ENCODE data around the gene LYPLA2.
A peak's percentile ranks its signal among the peaks of the same experiment; 100 is the strongest.
"Not testable (repeated sequence)": the region's sequence is repeated elsewhere in the genome, so short reads cannot be mapped to it uniquely, and the experiment has no call there.

The LYPLA2 gene

DNA sequence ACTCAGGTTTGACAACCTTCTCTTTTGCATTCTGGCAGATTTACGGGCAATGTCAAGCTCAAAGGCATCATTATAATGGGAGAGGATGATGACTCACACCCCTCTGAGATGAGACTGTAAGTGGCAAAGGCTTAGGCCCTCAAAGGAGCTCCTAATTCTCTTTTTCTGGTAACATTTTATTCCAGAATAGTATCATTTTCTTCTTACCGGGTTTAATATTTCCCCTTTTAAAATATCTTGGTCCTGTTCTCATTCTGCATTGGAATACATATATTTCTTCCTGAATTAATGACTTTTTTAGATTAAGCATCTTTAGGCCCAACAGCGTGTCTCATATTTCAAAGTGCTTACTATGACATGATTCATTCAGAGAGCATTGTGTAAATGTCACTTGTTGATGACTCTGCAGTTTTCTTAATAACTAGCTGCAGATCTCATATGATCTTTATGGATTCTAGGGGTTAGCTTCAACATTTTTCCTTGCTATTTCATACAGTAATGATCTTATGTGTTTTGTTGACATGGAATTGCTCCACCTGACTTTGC is 11.0 kb upstream of the LYPLA2 start:
- peak; percentile 65 for DNase-seq (ENCODE audit: low spot score)

DNA sequence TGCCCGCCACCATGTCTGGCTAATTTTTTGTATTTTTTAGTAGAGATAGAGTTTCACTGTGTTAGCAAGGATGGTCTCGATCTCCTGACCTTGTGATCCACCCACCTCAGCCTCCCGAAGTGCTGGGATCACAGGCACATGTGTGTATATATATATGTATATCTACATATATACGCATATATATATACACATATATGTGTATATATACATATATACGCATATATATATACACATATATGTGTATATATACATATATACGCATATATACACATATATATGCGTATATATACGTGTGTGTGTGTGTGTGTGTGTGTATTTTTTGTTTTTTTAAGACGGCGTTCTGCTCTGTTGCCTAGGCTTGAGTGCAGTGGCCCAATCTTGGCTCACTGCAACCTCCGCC is 7.8 kb upstream of the LYPLA2 start:
- DNase-seq (ENCODE audit: low spot score): not testable (repeated sequence)

DNA sequence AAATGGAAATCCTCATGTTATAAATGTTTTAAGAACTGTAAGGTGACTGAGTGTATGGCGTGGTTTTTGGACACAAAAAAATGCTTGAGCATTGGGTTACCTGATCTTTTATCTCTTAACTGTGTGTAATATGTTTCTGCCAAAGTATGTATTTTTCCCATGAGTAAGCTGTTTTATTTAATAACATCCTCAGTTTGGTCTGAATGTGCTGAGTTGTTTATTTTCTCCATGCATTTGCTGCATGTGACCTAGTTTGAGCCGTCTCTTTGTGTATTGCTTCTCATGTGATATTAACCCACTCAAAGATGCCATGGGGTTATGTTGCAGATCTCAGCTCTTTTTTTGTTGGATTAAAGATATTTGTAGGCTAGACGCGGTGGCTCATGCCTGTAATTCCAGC is 6.1 kb upstream of the LYPLA2 start:
- no peak for DNase-seq (ENCODE audit: low spot score)

DNA sequence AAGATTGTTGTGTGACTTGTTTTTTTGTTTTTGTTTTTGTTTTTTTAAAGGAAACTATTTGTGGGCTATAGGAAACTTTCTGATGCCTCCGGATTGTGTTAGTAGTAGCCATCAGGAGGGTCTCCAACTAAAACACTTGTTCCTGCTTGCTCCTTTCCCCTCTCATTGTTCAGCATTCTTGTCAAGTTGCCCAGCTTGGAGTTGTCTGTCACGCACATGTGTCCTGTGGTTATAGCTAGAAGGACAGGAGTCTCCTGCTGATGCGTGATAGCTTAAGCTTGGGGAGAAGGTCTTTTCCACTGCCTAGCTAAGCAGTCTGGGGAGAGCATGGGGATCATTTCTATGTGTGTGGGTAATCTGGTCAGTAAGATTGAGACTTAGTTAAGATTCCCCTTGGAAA is 3.2 kb upstream of the LYPLA2 start:
- no peak for DNase-seq (ENCODE audit: low spot score)

DNA sequence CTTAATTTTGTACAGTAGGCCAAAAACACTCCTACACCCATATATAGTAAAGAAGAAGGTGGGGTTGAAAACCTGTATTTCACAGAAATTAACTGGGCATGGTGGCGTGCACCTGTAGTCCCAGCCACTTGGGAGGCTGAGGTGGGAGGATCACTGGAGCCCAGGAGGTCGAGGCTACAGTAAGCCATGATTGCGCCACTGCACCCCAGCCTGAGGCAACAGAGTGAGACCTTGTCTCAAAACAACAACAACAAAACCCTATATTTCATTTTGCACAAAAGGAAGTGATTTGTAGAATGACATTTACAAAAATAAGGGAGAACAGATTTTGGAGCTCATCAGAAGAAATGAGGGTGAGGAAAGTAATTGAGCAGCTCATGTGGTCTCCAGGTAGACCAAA is 2.2 kb upstream of the LYPLA2 start:
- no peak for DNase-seq (ENCODE audit: low spot score)

DNA sequence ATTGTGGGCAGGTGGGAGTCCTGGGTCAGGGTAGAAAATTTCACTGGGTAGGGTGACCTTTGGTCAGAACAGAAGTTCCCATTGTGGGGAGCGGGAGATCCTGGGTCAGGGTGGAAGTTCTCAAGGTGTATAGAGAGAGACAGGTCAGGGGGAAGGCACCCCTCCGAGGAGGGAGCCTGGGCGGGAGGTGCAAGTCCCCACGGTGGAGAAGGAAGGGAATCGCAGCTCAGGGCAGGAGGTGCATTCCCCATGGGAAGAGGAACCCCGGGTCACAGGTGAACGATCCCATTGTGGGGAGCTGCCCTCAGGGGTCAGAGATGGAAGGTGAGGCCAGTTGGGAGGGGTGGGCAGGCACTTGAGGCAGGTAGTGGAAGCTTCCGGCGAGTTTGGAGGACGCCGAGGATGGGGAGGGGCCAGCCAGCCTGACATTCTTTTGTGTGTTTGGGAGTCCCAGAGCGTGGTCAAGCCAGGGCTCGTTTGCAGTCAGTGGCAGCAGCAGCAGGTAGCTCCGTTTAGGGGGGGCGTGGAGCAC is 637 bp downstream of the LYPLA2 start:
- DNase-seq (ENCODE audit: low spot score): no peak

DNA sequence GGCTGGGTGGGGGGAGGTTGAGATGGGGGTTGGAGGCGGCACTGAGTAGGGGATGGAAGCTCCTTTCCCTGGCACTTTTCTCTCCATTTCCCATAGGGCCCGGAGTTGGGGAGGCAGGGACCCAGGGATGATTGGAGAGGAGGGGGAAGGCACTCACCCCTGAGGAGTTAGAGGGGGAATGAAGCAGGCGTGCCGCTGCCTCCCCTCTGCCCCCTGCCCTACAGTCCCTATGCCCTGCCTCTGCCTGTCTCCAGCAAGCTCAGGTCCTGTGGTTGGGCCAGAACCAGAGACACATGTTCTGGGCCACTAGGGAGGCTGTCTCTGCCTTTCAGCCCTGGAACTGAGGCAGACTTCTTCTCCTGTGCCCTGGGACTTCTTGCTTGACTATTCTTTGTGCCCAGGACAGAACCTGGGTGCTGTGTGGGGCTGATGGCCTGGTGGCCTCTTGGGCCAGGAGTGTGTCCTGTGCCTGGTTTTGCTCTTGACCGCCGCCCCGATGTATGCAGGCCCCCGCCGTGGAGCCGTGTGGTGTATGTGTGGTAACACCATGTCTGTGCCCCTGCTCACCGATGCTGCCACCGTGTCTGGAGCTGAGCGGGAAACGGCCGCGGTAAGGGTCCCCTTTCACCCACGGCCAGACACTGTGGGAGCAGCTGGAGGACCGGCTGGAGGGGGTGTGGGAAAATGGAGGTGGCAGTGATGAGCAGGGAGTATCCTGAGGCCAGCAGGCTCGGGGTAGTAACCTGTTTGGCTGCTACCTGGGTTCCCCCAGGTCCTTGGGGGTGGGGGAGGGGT is 1.4 kb downstream of the LYPLA2 start:
- no peak for DNase-seq (ENCODE audit: low spot score)

DNA sequence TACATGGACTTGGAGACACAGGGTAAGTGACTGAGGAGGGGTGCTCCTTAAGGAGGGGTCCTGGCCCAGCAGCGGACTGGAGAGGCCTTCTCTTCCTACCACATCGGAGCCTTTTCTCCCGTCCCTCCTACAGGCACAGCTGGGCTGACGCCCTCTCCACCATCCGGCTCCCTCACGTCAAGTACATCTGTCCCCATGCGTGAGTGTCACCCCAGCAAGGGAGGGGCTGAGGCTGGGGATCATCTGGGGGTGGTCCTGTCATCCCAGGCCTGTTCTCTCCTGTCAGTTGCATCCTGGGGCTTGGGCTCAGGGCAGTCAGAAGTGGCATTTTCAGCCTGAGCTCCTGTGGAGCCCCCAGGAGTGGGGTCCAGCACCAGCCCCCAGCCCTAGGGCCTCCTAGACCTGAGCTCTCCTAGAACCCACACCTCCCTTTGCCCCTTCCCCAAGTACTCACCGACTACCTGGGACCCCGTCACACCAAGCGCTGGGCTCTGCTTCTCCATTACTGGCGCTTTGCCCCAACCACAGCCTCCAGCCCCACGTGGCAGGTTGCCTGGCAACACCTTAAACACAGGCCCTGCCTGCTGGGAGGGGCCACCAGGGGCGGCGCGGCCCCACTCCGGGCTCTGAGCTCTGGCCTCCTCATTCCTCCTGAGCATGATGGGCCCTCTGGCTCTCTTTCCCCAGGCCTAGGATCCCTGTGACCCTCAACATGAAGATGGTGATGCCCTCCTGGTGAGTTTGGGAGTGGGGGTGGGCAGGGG is 2.3 kb downstream of the LYPLA2 start:
- DNase-seq (ENCODE audit: low spot score): peak; percentile 62

DNA sequence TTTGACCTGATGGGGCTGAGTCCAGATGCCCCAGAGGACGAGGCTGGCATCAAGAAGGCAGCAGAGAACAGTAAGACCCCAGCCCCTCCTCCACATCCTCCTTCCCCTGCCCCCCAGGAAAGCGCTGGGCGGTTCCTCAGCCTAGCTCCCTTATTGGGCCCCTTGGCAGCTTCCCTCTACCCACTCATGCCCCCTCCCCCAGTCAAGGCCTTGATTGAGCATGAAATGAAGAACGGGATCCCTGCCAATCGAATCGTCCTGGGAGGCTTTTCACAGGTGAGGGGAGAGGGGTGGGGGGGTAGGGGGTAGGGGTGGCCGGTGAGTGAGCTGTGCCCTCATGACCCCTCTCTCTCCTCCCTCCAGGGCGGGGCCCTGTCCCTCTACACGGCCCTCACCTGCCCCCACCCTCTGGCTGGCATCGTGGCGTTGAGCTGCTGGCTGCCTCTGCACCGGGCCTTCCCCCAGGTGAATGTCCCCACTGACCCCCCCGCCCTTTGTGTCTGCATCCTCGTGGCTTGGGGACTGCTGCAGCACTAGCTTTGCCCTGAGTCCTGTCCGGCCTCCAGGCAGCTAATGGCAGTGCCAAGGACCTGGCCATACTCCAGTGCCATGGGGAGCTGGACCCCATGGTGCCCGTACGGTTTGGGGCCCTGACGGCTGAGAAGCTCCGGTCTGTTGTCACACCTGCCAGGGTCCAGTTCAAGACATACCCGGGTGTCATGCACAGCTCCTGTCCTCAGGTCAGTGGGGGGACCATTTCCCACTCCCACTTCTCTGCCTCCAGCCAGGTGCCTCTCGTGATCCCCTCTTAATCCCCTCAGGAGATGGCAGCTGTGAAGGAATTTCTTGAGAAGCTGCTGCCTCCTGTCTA is 3.2 kb downstream of the LYPLA2 start:
- no peak for DNase-seq (ENCODE audit: low spot score)

DNA sequence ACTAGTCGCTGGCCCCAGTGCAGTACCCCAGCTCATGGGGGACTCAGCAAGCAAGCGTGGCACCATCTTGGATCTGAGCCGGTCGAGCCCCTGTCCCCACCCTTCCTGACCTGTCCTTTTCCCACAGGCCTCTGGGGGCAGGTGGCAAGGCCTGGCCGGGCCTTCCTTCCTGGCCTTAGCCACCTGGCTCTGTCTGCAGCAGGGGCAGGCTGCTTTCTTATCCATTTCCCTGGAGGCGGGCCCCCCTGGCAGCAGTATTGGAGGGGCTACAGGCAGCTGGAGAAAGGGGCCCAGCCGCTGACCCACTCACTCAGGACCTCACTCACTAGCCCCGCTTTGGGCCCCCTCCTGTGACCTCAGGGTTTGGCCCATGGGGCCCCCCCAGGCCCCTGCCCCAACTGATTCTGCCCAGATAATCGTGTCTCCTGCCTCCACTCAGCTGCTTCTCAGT is 3.8 kb downstream of the LYPLA2 start:
- not testable (repeated sequence) for DNase-seq (ENCODE audit: low spot score)

DNA sequence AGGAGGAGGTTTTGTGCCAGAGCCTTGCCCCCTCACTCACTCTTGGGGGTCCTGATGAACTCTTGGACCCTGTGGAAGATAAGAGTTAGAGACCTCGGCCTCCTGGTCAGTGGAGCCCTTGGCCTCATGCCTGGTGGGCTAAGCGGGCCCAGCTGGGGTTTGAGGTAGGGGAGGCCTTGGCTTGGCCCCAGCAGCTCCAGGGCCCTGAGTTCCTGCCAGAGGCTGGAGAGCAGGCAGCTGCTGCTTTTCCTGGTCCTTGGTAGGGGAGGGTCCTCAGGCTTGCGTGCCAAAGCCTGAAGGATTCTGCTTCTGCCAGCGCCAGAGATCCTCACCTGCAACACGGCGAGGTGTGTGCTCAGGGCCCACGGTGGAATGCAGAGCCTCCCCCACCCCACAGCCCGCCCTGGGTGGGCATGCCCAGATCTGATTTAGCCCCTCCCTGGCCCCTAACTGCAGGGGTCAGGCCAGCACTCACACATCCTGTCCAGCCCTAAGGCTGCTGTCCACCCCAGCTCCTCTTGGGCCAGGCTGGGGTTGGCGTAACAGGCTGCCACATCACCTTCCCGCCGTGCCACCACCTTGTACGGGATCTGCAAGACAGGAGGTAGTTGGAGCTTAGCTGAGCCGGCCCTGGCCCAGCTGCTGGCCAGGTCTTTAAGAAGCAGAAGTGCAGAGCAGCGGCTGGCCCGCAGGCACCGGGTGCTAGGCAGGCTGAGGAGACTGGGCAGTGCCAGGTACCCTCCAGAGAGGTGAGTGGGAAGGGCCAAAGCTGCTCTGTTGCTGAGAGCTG is 4.9 kb downstream of the LYPLA2 start:
- no peak for DNase-seq (ENCODE audit: low spot score)

DNA sequence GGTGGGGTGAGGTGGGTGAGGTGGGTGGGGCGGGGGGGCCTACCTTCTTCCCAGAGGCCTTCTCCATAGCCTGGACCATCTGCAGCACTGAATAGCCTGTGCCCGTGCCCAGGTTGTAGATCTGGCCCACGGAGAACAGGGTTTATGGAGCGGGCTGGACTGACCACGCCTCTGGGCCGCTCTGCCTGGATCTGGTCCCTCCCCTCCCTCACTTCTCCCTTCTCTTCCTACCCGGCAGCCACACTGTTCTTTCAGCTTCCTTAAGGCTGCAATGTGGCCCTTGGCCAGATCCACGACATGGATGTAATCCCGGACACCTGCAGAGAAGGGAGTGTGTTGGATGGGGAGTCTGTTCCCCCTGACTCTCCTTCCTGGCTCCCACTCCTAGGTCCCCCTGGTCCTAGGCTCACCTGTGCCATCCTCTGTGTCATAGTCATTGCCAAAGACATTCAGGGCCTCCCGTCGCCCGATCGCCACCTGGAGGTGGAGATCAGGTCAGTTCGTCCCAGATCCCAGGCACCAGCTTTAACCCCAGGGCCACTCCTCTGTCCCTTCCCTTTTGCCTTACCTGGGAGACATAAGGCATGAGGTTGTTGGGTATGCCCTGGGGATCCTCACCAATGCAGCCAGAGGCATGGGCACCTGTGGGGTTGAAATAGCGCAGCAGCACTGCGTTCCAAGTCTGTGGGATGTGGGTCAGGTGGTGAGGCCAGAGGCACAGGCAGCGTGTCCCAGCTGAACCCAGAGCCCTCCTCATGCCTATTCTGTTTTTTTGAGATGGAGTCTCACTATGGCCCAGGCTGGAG is 5.7 kb downstream of the LYPLA2 start:
- DNase-seq (ENCODE audit: low spot score): no peak

DNA sequence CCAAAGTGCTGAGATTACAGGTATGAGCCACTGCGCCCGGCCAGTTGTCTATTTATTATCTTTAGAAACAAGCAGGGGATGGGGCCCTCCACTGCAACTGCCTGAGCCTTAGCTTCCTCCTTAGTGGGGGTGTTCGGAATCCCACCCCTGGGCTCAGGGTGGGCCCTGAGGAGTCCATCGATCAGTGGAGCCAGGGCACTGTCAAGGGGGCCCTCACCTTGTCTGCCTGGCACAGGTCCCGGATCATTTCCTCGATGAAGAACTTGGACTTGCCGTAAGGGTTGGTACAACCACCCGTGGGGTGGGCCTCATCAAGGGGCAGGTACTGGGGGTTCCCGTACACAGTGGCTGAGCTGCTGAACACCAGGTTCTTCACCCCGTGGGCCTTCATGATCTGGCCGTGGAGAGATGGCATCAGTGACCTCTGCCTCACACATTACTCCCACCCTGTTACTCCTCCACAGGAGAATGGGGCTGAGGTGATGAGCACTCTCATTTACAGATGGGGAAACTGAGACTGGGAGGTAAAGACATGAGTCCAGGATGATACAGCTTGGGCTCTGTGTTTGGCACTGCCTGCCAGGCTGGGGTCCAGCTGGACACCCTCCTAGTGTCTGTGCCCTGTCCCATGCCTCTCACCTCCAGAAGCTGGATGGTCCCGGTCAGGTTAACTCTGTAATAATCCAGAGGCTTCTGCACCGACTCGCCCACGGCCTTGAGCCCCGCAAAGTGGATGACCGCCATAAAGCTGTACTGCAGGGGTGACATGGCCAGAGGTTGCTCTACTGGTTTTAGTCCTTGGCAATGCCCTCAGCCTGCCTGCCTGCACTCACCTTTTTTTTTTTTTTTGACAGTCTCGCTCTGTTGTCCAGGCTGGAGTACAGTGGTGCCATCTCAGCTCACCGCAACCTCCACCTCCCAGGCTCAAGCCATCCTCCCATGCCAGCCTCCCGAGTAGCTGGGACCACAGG is 6.8 kb downstream of the LYPLA2 start:
- no peak for DNase-seq (ENCODE audit: low spot score)

DNA sequence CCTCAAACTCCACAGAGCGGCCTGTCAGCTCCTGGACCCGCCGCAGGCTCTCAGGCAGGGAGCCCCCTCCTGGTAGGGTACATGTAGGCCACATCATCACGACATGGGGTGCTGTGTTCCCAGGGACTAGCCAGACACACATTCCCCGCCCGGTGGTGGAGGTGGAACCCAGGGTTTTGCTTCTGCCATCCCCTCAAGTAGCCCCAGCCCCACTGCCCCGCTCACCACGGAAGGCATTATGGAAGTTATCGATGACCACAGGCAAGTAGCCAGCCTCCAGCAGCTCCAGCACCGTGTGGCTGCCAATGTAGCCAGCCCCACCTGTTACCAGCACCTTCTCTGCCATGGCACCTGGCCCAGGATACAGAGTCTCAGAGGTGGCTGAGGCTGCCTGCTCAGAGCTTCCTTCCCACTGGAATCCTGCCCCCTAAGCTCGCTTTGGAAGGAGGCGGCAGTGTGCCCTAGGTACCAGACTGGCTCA is 7.8 kb downstream of the LYPLA2 start:
- DNase-seq (ENCODE audit: low spot score): no peak

DNA sequence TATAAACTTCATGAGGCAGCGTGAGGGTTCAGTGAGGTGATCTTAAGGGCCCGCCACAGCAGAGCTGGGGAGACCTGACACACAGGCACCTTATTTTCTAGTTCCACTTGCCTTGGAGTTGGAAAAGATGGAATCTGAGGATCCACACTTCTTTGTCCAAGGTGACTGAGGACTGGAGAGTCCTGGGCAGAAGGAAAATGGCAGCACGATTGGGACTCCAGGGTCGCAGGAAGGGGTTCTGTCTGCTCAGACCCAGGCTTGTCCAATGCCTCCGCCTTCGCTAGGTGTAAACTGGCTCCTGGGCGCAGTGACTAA is 8.3 kb downstream of the LYPLA2 start:
- DNase-seq (ENCODE audit: low spot score): no peak

DNA sequence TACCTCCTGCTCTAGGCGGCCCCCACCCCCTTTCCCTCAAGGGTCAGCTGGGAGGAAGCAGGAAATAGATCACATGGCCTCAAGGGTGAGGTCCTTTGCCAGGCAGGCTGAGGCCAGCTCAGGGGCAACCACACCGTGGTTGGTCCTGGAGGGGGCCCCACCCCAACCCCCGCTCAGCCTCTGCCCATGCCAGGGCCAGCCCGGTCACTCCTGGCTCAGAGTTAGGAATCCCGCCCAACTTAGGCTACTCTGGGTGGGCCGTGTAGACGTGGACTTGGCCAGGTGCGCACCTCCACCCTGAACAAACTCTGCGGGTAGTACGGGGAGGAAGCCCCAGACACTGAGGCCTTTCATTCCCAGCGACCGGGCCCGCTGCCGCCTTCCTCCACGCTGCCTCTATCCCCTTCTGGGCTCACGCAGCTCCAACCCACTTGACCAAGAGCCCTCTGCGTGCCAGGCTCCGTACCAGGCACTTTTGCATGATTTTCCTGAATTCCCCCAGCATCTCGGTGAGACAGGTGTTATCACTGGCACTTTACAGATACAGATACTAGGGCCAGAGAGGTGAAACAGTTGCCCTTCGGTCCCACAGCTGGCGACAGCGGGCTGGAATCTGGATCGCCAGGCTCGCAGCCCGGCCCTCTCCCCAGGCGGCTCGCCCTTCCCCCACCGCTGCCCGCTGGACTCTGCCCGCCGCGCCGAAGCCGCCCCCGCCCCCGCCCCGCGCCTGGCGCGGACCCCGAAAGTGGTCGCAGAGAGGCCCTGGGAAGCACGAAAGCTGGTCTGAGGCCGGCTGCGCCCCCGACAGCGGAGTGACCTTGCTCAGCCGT is 8.8 kb downstream of the LYPLA2 start:
- DNase-seq (ENCODE audit: low spot score): peak; percentile 70

DNA sequence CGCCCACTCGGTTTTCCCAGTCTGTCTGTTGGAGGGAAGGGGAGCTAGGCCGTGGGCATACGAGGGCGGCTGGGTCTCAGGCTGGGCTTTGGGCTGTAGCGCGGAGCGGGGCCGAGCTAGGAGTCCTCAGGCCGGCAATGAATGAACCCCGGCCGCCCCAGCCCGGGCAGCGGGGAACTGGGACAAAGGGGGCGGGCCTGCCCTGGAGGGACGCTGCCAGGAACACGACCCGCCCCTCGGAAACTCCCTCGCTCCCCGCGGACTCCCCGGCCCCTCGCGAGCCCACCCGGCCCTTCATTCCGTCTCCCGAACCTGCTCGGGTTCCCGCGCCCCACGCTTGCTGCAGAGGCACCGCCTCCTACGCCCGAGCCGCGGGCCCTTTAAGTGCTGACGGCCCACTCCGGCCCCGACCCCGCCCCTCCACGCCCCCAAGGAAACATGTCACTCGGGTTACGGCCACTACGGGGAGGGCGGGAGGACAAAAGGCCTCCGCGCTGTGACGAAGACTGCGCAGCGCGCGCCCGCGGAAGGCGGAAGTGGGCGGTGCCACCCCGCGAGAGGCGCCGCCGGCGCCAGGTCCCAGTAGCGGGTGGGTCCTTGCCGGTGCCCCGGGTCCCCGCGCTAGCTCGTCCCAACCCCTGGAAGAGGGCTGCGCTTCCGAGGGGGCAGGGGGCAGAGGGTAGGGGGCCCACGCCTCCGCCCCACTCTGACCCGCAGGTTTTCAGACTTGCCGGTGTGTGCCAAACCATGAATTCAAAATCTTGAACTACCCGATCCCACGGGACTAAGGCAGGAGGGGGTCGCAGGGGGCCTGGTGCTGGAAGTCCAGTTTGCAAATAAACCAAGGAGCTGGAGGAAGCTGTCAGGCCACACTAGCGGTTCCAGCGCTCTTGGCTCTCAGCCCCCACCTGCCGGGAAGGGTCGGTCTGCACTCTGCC is 9.7 kb downstream of the LYPLA2 start, which contains the start of gene GALE:
GALE (minus strand) TSS at position 355 of the 938 bp plus-strand sequence. CDS start 1,747 bp downstream, outside the sequence.
- peak; percentile 94 for DNase-seq (ENCODE audit: low spot score)
